ENCODE results near the gene CHCHD6.

CHCHD6 gene

GRCh38 chr3:126970921-126971320 lies 266.9 kb downstream of the CHCHD6 start:
- H3K36me3 ChIP-seq (ENCODE audit: insufficient read depth, low read length), result no peaks in the 10 kb centered on the region; the same call in 1 of the 2 replicates
- H3K9me3 ChIP-seq (ENCODE audit: control insufficient read depth, insufficient read depth, low read length), result peaks cover 4% of the 10 kb centered on the region
- H3K4me1 ChIP-seq (ENCODE audit: insufficient read depth, low read length), result no peaks in the 10 kb centered on the region; the same call in 1 of the 2 replicates
- no peak overlapping the region for H3K9ac ChIP-seq (ENCODE audit: low read depth, low read length)

- no peaks in the 10 kb centered on the region; the same call in 1 of the 2 replicates for H3K36me3 ChIP-seq (ENCODE audit: insufficient read depth, low read length)
- peaks cover 4% of the 10 kb centered on the region for H3K9me3 ChIP-seq (ENCODE audit: control insufficient read depth, insufficient read depth, low read length)
- H3K9ac ChIP-seq (ENCODE audit: low read depth, low read length), result no peak overlapping the region
- no peaks in the 10 kb centered on the region; the same call in 1 of the 2 replicates for H3K4me1 ChIP-seq (ENCODE audit: insufficient read depth, low read length)
Observed at GRCh38 chr3:126971891-126972351, 267.9 kb downstream of the CHCHD6 start.

DNA sequence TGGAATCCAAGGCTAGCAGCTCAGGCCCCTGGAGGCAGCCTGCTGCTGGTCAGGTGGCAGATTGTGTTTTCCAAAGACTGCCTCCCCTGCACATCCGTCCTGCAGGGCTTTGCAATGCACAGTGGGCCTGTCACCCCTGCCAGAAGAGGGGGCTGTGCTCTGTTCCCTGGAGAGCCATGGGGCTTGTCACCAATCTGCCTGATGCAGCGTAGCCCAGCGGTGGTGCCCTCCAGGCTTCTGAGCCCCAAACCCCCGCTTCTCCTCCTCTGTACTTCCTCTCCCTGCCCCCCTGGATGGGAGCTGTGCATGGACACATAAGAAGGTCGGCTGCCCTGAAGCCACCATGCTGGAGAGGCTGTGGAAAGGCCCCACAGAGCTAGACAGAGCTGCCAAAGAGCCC lies 268.8 kb downstream of the CHCHD6 start:
- H3K36me3 ChIP-seq (ENCODE audit: insufficient read depth, low read length), result no peaks in the 10 kb centered on the region; the same call in 1 of the 2 replicates
- no peaks in the 10 kb centered on the region; the same call in 1 of the 2 replicates for H3K4me1 ChIP-seq (ENCODE audit: insufficient read depth, low read length)
- H3K9me3 ChIP-seq (ENCODE audit: control insufficient read depth, insufficient read depth, low read length), result peaks cover 4% of the 10 kb centered on the region
- no peak overlapping the region for H3K9ac ChIP-seq (ENCODE audit: low read depth, low read length)

DNA sequence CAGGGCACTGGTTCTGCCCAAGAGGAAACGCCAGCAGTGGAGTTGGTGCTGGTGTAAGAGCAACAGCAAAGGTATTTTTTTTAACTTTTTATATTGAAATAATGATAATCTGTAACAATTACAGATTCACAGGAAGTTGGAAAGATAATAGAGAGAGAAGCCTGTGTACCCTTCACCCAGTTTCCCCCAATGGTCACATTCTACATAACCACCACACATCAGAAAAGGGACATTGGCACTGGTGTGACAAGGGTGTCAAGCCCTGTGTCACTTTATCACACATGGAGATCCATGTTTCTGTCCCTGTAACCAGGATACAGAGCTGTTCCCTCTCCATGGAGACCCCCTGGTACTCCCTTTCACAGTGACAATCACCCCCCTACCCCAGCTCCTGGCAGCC lies 269.8 kb downstream of the CHCHD6 start:
- H3K36me3 ChIP-seq (ENCODE audit: insufficient read depth, low read length), result no peaks in the 10 kb centered on the region; the same call in 1 of the 2 replicates
- peaks cover 4% of the 10 kb centered on the region for H3K9me3 ChIP-seq (ENCODE audit: control insufficient read depth, insufficient read depth, low read length)
- H3K9ac ChIP-seq (ENCODE audit: low read depth, low read length), result no peak overlapping the region
- no peaks in the 10 kb centered on the region; the same call in 1 of the 2 replicates for H3K4me1 ChIP-seq (ENCODE audit: insufficient read depth, low read length)

DNA sequence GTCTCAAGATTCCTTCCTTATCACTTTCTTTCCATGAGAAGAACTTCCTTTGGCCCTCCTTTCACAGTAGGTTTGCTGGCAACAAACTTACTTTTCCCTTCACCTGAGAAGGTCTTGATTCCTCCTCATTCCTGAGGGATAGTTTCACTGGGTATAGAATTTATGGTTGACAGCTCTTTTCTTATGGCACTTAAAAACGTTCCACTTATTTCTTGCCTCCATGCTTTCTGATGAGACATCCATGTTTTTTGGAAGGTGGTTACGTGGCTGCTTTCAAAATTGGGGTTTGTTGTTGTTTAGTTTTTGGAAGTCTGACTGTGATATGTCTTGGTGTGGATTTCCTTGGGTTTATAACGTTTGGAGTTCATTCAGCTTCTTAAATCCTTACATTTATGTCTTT lies 270.7 kb downstream of the CHCHD6 start:
- no peaks in the 10 kb centered on the region; the same call in 1 of the 2 replicates for H3K4me1 ChIP-seq (ENCODE audit: insufficient read depth, low read length)
- H3K9me3 ChIP-seq (ENCODE audit: control insufficient read depth, insufficient read depth, low read length), result peaks cover 4% of the 10 kb centered on the region
- H3K36me3 ChIP-seq (ENCODE audit: insufficient read depth, low read length), result no peaks in the 10 kb centered on the region; the same call in 1 of the 2 replicates
- no peak overlapping the region for H3K9ac ChIP-seq (ENCODE audit: low read depth, low read length)

- Histone ChIP-seq H3K9me3 (ENCODE audit: control insufficient read depth, insufficient read depth, low read length) (peaks cover 4% of the 10 kb centered on the region), H3K36me3 (ENCODE audit: insufficient read depth, low read length) (no peaks in the 10 kb centered on the region), H3K4me1 (ENCODE audit: insufficient read depth, low read length) (no peaks in the 10 kb centered on the region; the same call in 1 of the 2 replicates), H3K9ac (ENCODE audit: low read depth, low read length) (no peak overlapping the region)
Observed at GRCh38 chr3:126976906-126977305, 272.9 kb downstream of the CHCHD6 start.

DNA sequence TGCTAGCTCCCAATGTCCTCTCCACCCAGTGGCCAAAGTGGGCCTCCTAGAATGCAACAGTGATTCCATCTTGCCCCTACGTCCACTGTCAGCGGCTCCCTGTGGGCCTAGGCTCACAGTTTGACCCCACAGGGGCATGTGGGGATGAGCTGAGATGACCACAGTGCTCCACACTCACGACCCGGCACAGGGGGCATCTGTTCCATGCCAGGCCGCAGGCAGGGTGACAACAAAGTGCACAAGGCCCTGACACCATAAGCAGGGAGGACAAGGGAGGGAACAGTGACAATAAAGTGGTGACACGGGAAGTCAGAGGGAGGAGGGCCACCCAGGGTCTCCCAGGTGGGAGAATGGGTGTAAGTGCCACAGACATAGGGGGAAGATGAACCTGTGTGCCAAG lies 273.8 kb downstream of the CHCHD6 start:
- H3K9ac ChIP-seq (ENCODE audit: low read depth, low read length), result no peak overlapping the region
- peaks cover 4% of the 10 kb centered on the region for H3K9me3 ChIP-seq (ENCODE audit: control insufficient read depth, insufficient read depth, low read length)
- H3K36me3 ChIP-seq (ENCODE audit: insufficient read depth, low read length), result no peaks in the 10 kb centered on the region
- H3K4me1 ChIP-seq (ENCODE audit: insufficient read depth, low read length), result no peaks in the 10 kb centered on the region

DNA sequence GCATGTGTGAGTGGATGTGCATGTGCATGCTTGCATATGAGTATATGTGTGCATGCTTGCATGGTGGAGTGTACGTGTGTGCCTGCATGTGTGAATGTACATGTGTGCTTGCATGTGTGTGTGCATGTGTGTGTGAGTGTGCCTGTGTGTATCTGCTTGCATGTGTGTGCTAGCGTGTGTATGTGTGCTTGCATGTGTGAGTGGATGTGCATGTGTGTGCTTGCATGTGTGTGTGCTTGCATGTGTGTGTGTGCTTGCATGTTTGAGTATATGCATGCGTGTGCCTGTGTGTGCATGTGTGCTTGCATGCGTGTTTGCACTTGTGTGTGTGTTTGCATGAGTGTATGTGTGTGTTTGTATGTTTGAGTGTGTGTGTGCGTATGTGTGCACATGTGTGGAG lies 274.3 kb downstream of the CHCHD6 start:
- peaks cover 4% of the 10 kb centered on the region for H3K9me3 ChIP-seq (ENCODE audit: control insufficient read depth, insufficient read depth, low read length)
- no peak overlapping the region for H3K9ac ChIP-seq (ENCODE audit: low read depth, low read length)
- H3K36me3 ChIP-seq (ENCODE audit: insufficient read depth, low read length), result no peaks in the 10 kb centered on the region
- H3K4me1 ChIP-seq (ENCODE audit: insufficient read depth, low read length), result no peaks in the 10 kb centered on the region

DNA sequence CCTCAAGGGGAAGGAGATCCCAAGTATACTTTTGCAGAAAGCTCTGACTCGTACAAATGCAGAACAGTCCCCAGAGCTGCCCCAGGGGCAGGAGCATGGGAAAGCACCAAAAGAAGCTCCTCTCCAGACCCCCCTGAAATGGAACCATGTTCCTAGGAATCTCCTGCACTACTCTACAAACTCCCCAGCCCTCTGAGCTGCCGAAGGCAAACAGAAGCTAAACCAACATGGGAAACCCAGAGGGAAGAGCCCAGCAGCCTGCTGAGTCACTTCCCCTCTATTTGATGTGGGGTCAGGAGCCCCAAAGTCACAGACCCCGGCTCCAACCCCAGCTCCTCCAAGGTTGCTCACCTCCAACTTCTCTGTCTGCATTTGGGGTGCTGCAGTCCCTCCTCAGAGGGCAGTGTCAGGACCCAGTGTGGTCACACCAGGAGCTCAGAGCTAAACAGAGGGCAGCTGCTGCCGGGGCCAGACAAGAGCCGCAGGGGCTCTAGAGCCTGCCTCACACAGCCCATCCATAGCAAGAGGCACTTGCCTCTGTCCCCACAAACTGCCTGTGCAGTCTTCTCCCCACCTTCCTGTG lies 275.1 kb downstream of the CHCHD6 start:
- H3K4me1 ChIP-seq (ENCODE audit: insufficient read depth, low read length), result no peaks in the 10 kb centered on the region
- no peak overlapping the region for H3K9ac ChIP-seq (ENCODE audit: low read depth, low read length)
- H3K9me3 ChIP-seq (ENCODE audit: control insufficient read depth, insufficient read depth, low read length), result peaks cover 4% of the 10 kb centered on the region
- no peaks in the 10 kb centered on the region for H3K36me3 ChIP-seq (ENCODE audit: insufficient read depth, low read length)

- H3K36me3 ChIP-seq (ENCODE audit: insufficient read depth, low read length), result no peaks in the 10 kb centered on the region
- no peaks in the 10 kb centered on the region for H3K9me3 ChIP-seq (ENCODE audit: control insufficient read depth, insufficient read depth, low read length)
- H3K4me1 ChIP-seq (ENCODE audit: insufficient read depth, low read length), result peaks cover 6% of the 10 kb centered on the region; the same call in 1 of the 2 replicates
- H3K9ac ChIP-seq (ENCODE audit: low read depth, low read length), result no peak overlapping the region
Observed at GRCh38 chr3:126980266-126980811, 276.3 kb downstream of the CHCHD6 start.

- H3K9me3 ChIP-seq (ENCODE audit: control insufficient read depth, insufficient read depth, low read length), result no peaks in the 10 kb centered on the region
- H3K36me3 ChIP-seq (ENCODE audit: insufficient read depth, low read length), result no peaks in the 10 kb centered on the region
- peaks cover 6% of the 10 kb centered on the region; the same call in 1 of the 2 replicates for H3K4me1 ChIP-seq (ENCODE audit: insufficient read depth, low read length)
- peak overlapping the region; percentile 45; the same call in 1 of the 2 replicates for H3K9ac ChIP-seq (ENCODE audit: low read depth, low read length)
Observed at GRCh38 chr3:126982126-126982470, 278.1 kb downstream of the CHCHD6 start.

DNA sequence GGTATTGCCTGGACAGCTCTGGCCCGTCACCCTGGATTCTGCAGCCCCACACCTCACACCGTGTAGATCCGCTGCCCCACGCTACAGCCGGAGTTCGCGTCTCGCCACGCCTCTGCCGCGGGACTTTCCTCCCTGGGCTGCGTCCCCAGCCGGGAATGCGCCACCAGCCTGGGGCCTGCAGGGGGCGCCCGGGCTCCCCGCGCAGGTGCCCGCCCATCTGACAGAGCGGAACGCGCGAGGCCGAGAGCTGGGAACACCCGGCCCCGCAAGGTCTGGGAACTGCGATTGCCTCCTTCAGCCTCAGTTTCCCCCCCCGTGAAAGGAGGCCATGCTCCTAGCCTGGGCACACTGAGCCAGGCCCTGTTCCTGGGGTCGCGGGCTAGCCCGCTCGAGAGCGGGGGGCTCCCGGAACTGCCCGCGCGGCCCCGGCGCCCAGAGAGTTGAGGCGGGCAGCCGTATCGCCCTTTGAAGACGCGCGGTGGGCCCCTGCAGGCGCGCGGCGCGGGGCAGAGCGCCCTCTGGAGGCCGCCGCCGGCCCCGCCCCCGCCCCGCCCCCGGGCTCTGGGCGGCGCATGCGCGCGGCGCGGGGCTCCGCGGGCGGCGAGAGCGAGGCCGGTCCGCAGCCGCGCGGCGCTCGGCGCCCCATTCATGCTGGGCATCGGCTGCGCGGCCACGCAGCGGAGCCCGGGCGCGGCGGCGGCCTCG lies 278.6 kb downstream of the CHCHD6 start, which contains the start of gene PLXNA1:
PLXNA1 (plus strand) TSS at position 645 of the 705 bp plus-strand sequence. CDS start 5,479 bp downstream, outside the sequence.
- Histone ChIP-seq H3K9me3 (ENCODE audit: control insufficient read depth, insufficient read depth, low read length) (no peaks in the 10 kb centered on the region), H3K4me1 (ENCODE audit: insufficient read depth, low read length) (peaks cover 6% of the 10 kb centered on the region; the same call in 1 of the 2 replicates), H3K36me3 (ENCODE audit: insufficient read depth, low read length) (no peaks in the 10 kb centered on the region), H3K9ac (ENCODE audit: low read depth, low read length) (peak within 1 kb of the TSS; percentile 62)

GRCh38 chr3:126983276-126983652 lies 279.2 kb downstream of the CHCHD6 start:
- Histone ChIP-seq H3K9ac (ENCODE audit: low read depth, low read length) (peak overlapping the region; percentile 62), H3K4me1 (ENCODE audit: insufficient read depth, low read length) (peaks cover 6% of the 10 kb centered on the region; the same call in 1 of the 2 replicates), H3K9me3 (ENCODE audit: control insufficient read depth, insufficient read depth, low read length) (no peaks in the 10 kb centered on the region), H3K36me3 (ENCODE audit: insufficient read depth, low read length) (no peaks in the 10 kb centered on the region)

DNA sequence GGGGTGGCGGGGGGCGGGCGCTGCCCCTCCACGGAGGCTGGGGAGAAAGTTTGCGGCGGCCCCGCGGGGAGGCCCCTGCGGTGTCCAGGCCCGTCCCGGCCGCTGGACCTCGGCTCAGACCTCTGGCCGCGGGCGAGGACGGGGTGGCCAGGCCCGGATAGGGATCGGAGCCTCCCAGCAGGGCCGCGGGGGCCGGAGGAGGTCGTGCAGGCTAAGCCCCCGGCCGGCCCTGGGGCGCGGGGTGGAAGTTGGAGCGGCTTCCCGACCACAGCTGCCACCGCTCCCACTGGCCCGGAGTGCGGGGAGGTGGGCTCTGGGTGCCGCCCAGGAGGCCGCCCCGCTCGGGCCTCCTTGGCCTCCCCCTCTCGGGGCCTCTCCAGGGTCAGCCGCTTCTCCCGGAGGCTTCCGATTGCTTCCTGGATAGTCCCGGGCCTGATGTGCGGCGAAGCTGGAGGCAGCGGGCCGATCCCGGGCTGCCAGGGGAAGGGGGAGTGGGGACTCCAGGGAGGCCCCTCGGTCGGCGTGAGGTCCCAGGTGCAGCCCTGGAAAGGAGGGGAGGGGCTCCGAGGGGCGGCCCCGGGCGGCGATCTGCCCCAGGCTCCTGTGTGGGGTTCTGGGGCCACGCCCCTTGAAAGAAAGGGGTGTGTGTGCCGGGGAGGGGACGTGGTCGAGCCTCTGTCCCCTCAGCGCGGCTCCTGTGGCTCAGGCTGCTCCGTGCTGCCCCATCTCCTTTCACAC lies 279.8 kb downstream of the CHCHD6 start:
- peaks cover 6% of the 10 kb centered on the region; the same call in 1 of the 2 replicates for H3K4me1 ChIP-seq (ENCODE audit: insufficient read depth, low read length)
- peak overlapping the region; percentile 62 for H3K9ac ChIP-seq (ENCODE audit: low read depth, low read length)
- H3K9me3 ChIP-seq (ENCODE audit: control insufficient read depth, insufficient read depth, low read length), result no peaks in the 10 kb centered on the region
- H3K36me3 ChIP-seq (ENCODE audit: insufficient read depth, low read length), result 0 out of 2 replicates have a peak, but pooled peaks cover 1% of the 10 kb centered on the region
